SH-SY5Y (cell line): ENCODE results near the gene SLC25A10.

Experiments used
- GATA2 ChIP-seq: IDR thresholded peaks from 2 replicates; pipeline ENCODE4 v1.6.1; 2011; ENCODE audit warnings: mild to moderate bottlenecking, low read depth, low read length
- GATA3 ChIP-seq: IDR thresholded peaks from 2 replicates; pipeline ENCODE4 v1.6.1; 2011; ENCODE audit warnings: low read depth, mild to moderate bottlenecking, low read length, moderate library complexity

SLC25A10 gene

DNA sequence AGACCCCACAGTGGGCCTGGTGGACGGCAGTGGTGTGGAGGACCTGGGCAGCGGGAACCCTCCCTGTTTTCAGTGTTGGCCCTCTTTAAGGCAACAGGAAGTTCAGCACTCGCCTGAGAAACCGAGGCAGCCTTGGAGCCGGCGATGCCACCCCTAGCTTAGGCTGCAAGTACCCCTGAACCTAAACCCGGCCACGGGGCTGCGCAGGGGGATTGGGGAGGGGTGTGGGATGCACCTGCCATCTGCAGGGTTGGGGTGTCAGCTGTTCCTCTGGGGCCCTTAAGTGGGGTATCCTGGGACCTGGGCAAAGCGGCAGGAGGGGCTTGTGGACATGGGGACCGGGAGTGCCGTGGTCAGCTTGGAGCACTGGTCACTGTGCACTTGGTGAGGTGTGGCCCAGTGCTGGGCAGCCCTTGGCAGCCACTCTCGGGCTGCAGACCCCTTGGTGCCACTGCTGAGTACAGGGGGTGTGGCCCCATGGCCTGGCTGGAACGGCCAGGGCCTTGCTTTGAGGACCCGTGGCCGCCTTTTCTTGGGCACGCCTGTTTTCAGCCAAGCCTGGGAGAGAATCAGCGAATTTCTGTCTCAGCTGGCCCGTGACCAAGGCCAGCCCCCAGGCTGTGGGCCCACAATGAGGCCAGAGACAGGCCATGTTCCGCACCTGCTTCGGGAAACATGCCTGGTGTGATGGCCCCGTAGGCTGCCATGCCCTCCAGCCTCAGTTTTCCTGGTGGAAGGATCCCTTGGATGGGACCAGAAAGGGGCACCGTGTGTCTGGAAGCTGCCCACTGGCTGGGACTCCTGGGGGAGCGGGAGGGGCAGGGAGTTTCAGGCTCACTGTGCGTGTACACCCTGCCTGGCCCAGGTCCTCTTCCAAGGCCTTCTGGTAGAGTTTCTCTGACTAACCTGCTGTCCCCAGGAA lies 4.1 kb upstream of the SLC25A10 start:
- TF ChIP-seq GATA3 (no peak), GATA2 (no peak)

DNA sequence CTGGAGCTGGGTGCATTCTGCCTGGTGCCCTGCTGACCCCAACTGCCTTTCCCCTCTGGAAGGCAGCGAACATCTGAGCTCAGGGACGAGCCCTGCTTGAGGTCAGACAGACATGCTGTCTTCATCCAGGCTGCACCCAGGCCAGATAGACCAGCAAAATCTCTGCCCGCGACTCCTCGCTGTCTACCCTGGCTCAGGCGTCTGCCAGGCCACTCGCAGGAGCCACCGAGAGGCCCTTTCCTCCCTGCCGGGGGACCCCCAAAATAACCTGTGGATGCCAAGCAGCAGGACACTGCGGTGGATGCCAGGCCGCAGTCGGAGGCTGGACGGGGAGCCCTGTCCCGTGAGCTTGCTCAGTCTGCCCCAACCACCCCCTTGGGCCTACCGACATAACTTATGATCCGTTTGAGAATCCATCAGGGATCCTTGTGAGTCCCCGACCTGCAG lies 3.3 kb upstream of the SLC25A10 start:
- TF ChIP-seq GATA2 (no peak), GATA3 (no peak)

DNA sequence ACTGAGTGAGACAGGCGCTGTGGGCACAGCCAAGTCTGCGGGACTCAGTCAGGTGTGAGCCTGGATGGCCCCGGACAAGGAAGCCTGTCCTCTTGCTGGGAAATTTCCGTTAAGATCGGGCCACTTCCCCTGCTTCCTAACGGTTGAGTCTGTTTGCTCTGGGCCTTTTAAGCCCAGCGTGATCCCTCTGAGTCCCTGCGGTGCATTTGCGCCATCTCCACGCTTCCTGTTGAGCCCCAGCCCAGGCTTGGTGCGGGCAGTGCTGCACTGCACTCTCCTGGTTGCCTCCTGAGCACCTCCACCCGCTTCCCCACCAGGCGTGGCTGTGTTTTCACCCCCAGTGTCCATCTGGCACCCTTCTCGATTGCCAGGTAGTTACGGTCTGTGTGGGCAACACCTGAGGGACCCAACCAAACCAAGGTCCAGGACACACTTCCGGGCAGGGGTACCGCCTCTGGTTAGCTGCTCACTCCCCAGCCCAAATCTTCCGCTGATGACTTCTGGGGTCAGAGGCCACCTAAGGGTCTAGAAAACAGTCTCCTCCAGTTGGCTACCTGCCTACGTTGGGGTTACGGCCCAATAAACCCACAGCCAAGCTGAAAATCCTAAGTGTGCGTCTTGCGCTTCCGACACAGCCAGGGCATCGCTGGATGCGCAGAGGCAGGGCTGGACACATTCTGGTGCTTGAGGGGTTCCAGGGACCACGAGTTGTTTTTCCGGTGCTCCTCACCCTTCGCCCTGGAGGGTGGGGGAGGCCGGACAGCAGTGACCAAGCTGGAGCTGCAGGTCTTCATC lies 1.4 kb upstream of the SLC25A10 start:
- TF ChIP-seq GATA3, result no peak
- no peak for TF ChIP-seq GATA2

DNA sequence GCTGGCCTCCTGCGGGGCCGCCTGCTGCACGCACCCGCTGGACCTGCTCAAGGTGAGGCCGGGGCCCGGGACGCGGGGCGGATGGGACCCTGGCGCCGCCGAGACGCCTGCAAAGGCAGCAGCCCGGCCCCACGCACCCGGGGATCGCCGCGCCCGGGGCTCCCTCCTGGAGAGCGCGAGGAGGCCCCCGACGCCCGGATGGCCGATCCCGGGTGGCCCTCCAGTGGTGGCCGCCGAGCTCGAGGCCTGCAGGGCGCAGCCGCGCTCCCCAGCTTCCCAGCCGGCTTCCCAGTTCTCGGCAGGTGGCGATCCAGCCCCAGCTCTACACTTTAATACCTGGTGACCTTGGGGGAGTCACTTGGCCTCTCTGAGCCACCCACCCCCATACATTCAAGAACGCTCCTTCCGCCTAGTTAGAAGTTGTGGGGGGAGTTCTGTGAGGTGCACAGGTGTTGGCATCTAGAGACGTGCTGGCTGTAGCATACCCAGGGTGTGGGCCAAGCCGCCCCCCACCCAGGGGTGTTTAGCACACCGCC lies 452 bp downstream of the SLC25A10 start:
- TF ChIP-seq GATA3 (no peak), GATA2 (no peak)

DNA sequence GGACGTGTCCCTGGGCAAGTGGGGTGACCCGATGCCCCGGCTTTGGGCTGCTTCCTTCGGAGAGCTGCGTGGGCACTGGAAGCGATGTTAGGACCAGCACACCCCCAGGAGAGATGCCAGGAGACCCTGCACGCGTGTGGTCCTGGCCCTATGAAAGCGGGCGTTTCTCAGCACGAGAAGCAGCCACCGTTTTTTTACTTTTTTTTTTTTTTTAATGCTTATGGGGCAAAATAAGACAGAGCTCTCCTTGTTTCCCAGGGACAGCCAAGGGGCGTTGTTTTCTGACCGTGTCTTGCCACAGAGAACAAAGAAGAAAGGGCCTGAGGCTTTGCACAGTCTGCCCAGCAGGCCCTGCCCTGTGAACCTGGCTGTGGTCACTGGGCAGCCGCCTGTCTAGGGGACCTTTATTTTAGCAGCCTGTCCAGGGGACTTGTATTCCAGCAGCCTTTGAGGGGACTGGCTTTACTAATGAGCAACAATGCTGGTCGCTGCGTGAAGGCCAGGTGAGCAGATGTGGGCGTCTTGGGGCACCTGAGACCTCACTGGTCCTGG lies 996 bp downstream of the SLC25A10 start:
- TF ChIP-seq GATA2 (no peak), GATA3 (no peak)

DNA sequence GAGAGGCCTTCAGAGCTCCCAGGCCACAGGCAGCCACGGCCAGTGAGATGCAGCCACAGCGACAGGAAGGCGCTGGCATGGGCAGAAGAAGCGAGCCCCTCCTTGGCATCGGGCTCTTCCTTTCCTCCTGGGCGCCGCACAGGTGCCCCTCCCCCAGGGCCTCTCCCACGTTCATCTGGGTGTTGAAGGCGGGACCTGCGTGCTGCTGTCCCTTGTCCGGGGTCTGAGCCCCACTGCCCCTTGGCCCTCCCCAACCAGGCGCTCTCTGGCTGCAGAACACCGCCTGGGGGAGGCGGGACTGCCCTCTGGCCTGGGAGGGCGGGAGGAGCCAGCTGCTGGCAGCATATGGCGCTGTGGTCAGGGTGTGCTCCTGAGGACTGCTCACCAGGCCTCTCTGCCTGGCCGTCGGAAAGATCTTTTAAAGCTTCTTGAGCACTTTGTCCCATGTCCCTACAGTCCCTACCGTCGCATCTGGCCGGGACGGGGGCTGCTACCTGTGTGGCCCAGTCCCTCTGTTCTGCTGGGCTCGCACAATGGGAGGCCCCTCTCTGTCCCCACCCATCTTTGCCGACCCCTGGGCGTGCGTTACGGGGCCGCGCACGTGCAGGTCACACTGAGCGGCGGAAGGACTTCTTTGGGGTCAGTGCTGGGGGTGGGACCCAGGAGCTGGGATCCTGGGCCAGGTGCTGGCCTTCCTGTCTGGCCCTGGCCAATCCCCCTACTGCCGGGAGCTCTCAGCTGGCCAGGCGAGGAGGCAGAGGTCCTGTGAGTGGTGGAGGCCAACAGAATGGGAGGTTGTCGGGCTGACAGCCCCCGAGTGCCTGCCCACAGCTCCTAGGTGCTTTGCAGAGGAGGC lies 1.7 kb downstream of the SLC25A10 start:
- TF ChIP-seq GATA2 (no peak), GATA3 (no peak)

DNA sequence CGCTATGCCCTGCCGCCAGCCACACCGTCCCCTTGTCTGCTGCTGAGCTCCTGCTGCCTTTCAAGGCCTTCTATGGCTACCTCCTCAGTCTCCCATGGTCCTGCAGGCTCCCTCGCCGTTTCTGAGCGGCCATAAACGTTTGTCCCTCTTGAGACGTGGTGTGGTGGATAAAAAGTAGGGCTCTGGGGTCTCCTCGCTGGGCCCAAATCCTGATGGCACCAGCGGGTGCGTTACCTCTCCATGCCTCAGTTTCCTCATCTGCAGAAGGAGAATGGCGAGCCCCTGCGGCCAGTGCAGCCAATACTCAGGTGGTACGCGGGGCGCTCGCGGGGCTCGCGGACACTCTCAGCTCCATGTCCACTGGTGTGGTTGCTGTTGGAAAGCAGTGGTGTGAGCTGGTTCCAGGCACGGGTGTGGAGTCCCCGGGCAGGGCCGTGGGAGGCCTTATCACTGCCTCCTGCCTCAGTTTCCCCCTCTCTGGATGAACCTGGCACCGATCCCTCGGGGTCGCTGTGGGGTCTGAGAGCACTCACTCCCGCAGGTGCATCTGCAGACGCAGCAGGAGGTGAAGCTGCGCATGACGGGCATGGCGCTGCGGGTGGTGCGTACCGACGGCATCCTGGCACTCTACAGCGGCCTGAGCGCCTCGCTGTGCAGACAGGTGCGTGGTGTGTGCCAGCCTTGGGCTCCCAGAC lies 2.5 kb downstream of the SLC25A10 start:
- TF ChIP-seq GATA2, result no peak
- no peak for TF ChIP-seq GATA3

DNA sequence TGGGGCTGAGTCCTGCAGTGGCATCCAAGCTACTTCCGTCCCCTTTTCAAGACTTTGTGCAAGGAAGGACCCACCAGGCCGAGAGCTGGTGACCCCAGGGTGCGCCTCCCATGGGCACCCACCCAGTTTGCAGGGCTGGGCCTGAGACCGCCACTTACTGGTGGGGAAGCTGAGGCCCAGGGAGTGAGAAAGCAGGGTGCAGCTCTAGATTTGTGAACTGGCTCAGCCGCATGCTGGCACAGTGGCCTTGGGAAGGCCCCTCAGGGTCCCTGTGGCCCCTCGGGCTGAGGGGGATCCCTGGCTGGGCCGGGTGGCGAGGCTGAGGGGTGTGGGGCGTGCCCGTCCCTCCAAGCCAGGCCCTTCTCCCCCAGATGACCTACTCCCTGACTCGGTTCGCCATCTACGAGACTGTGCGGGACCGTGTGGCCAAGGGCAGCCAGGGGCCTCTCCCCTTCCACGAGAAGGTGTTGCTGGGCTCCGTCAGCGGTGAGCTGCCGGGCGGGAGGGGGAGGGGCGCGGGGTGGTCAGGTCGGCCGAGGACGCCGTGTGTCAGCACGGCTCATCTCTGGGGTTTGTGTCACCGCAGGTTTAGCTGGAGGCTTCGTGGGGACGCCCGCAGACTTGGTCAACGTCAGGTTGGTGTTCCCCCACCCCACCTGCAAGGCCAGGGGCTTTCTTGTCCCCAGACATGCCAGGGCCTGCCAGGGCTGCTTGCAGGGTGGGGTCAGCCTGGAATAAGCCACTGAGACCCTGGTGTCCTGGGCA lies 3.2 kb downstream of the SLC25A10 start:
- TF ChIP-seq GATA3, result no peak
- TF ChIP-seq GATA2, result no peak

DNA sequence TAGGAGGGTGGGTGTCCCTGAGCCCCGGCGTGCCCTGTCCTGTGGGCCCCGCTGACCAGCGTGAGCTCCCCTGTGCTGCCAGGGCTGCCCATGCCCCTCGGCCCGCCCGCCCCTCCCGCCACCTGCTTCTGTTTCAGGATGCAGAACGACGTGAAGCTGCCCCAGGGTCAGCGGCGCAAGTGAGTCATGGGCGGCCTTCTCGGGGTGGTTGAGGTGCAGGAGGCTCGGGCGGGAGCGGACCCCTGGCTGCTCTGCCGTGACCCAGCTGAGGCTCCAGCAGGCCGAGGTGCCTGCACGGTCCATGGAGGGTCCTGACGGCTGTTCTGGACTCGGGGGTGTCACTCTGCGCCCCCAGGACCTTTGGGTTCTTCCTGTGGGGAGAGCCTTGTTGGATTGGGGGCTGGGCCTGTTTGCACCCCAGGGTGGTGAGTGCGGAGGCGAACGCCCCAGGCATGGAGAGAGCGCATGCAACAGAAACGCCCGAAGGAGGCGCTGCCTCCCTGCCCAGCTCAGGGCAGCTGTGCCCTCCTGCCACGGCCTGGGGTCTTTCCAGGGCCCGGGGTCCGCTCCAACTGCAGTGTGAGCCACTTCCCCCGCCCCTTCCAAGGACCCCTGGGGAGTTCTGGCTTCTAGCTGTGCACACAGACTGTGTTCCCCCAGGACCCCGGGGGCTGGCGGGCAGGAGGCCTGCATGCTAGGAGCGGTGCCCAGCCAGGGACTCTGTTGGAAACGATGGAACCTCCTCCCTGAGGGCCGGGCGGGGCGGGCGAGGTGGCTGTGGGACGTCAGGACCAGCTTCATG lies 4.0 kb downstream of the SLC25A10 start:
- TF ChIP-seq GATA2 (no peak), GATA3 (no peak)

DNA sequence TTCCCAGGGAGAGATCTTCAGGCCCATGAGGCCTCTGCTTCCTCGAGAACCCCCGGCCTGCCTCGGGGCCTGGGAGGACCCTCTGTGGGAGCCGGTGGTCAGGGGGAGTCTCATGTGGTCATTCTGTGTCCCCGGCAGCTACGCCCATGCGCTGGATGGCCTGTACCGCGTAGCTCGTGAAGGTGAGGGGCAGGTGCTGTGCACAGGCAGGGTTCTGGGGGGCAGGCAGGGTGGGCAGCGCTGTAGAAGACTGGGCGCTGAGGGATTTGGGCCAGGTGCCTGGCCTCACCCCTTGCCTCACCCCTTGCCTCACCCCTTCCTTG lies 4.6 kb downstream of the SLC25A10 start:
- TF ChIP-seq GATA2 (no peak), GATA3 (no peak)

DNA sequence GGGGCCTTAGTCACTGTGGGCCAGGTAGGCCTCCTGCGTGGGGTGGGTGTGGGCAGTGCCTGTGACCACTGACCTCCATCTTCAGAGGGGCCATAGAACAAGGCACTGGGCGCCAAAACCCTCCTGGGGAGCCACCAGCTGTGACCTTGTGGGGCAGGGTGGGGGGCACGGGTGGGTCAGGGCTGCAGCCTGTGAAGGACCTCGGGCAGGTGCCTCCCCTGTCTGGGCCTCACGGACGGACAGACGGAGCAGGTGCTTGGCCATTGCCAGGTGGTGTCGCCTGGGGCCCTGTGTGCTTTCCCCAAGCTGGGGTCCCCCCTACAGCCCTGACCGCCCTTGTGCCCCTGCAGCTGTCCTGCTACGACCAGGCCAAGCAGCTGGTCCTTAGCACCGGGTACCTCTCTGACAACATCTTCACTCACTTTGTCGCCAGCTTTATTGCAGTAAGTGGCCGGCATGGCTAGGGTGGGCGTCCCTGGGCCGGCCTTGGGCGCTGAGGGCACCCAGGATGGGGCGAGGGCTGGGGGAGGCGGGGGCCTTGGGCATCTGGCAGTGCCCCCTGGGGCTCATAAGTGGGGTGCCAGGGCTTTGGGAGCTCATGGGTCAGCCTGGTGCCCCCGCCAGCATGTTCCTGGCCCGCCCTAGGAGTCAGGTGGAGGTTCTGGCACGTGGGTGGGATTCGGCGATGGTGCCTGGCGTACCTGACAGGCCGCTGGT lies 5.1 kb downstream of the SLC25A10 start:
- TF ChIP-seq GATA2 (no peak), GATA3 (no peak)
